ENCODE data around the gene PCDHGA5.
"Not testable (repeated sequence)": the region's sequence is repeated elsewhere in the genome, so short reads cannot be mapped to it uniquely, and the experiment has no call there.

PCDHGA5 gene

GRCh38 chr5:141351591-141351990 lies 12.4 kb upstream of the PCDHGA5 start:
- no peak for DNase-seq (ENCODE audit: low read depth)

DNA sequence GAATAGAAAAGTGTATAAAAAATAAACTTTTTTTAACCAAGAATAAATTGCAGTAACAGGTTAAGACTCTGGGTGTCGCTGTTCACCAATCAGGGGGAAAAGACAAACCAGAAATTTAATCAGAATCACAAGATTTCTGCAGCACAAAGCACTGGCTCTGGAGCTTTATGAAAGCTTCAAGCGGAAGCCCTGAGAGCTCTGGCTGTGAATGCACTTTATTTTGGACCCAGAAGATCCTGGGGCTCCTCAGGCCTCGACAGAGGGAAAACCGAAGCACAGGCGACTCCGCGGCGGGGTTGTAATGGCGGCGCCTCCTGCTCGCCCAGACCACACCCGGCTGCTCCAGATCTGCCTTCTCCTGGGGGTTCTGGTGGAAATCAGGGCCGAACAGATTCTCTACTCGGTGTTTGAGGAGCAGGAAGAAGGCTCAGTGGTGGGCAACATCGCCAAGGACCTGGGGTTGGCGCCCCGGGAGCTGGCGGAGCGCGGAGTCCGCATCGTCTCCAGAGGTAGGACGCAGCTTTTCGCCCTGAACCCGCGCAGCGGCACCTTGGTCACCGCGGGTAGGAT lies 9.0 kb upstream of the PCDHGA5 start, which contains the start of gene PCDHGA4:
Gene PCDHGA4 (plus strand): TSS at position 122 of the 570 bp plus-strand sequence. CDS start 87 bp downstream, at position 209.
- no peak for DNase-seq (ENCODE audit: low read depth)

DNA sequence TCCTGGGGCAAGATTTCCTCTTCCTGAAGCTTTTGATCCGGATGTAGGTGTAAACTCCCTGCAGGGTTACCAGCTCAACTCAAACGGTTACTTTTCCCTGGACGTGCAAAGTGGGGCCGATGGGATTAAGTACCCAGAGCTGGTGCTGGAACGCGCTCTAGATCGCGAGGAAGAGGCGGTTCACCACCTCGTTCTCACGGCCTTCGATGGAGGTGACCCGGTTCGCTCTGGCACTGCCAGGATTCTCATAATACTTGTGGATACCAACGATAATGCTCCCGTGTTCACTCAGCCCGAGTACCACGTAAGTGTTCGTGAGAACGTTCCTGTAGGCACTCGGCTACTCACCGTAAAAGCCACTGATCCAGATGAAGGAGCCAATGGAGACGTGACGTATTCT lies 8.3 kb upstream of the PCDHGA5 start:
- no peak for DNase-seq (ENCODE audit: low read depth)

DNA sequence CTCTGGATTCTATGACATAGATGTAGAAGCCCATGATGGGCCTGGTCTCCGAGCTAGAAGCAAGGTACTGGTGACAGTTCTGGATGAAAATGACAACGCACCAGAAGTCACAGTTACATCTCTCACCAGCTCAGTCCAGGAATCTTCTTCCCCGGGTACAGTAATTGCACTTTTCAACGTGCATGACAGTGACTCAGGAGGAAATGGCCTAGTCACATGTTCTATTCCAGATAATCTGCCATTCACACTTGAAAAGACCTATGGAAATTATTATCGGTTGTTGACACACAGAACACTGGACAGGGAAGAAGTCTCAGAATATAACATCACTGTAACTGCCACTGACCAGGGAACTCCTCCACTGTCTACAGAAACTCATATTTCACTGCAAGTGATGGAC lies 7.8 kb upstream of the PCDHGA5 start:
- DNase-seq (ENCODE audit: low read depth), result no peak

- DNase-seq (ENCODE audit: low read depth), result no peak
Observed at GRCh38 chr5:141356950-141357349, 7.0 kb upstream of the PCDHGA5 start.

GRCh38 chr5:141359790-141360426 lies 4.1 kb upstream of the PCDHGA5 start, which contains the start of gene PCDHGB2:
TSS of gene PCDHGB2 (plus strand) at chr5:141359994. CDS start at chr5:141360136, 142 bp downstream.
- DNase-seq (ENCODE audit: low read depth), result no peak

GRCh38 chr5:141360685-141361084 lies 3.3 kb upstream of the PCDHGA5 start:
- DNase-seq (ENCODE audit: low read depth), result no peak

DNA sequence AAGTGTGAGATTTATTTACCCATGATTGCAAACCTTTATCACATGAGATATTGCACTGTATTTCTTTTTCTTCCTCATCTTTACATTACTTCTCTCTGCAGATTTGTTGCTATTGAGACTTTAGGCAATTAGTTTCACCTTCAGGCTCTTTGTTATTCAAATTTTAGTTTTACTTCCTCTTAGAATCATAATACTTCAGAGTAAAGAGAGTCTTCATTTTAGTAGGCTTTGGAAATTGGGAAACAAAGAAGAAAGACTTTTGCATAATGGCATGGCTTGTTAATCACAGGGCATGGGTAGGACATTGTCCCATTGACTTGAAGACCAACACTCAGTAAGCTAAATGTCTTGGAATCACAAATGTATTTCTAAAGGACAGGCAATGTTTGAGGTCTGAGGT lies 1.2 kb upstream of the PCDHGA5 start:
- DNase-seq (ENCODE audit: low read depth), result no peak

DNA sequence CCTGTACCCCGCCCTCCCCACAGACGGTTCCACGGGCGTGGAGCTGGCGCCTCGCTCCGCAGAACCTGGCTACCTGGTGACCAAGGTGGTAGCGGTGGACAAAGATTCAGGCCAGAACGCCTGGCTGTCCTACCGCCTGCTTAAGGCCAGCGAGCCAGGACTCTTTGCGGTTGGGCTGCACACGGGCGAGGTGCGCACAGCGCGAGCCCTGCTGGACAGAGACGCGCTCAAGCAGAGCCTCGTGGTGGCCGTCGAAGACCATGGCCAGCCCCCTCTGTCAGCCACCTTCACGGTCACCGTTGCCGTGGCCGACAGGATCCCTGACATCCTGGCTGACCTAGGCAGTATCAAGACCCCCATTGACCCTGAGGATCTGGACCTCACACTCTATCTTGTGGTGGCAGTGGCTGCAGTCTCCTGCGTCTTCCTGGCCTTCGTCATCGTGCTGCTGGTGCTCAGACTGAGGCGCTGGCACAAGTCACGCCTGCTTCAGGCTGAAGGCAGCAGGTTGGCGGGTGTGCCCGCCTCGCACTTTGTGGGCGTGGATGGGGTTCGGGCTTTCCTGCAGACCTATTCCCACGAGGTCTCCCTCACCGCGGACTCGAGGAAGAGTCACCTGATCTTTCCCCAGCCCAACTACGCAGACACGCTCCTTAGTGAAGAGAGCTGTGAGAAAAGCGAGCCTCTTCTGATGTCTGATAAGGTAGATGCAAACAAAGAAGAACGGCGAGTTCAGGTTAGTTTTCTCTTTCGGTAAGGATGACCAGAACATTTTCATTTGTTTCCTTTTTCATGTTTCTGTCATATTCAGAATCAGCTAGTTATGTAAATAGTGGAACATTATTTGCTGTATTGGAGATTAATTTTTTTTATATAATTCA lies 2.3 kb downstream of the PCDHGA5 start:
- no peak for DNase-seq (ENCODE audit: low read depth)

- DNase-seq (ENCODE audit: low read depth), result no peak
Observed at GRCh38 chr5:141369994-141370848, 6.3 kb downstream of the PCDHGA5 start, which contains the start of gene PCDHGB3. TSS of gene PCDHGB3 (plus strand) at chr5:141370242. CDS start at chr5:141370395, 153 bp downstream.

- no peak for DNase-seq (ENCODE audit: low read depth)
Observed at GRCh38 chr5:141371572-141372475, 7.9 kb downstream of the PCDHGA5 start.

DNA sequence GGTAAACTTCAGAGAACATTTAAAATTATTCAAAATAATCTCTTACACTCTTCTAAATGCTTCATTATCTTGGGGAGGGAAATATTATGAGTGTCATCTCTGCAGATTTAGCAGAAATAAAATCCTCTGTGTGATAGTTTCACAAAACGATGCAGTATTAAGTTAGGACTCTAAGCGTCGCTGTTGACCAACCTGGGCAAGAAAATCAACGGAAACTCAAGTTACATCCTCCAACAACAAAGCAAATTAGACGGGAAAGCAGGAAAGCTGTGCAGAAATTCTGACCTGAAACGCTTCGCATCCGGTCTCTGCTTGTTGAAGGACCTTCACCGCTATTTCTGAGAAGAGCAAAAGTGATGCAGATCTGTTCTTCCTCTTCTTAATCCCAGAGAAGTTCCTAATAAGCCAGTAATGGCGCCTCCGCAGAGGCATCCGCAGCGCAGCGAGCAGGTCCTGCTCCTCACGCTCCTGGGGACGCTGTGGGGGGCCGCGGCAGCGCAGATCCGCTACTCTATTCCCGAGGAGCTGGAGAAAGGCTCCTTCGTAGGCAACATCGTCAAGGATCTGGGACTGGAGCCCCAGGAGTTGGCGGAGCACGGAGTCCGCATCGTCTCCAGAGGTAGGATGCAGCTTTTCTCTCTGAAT lies 9.8 kb downstream of the PCDHGA5 start, which contains the start of gene PCDHGA6:
Gene PCDHGA6 (plus strand): TSS at position 219 of the 645 bp plus-strand sequence. CDS start 193 bp downstream, at position 412.
- DNase-seq (ENCODE audit: low read depth), result no peak

GRCh38 chr5:141374627-141375026 lies 10.7 kb downstream of the PCDHGA5 start:
- DNase-seq (ENCODE audit: low read depth), result no peak

- DNase-seq (ENCODE audit: low read depth), result not testable (repeated sequence)
Observed at GRCh38 chr5:141375444-141376155, 11.6 kb downstream of the PCDHGA5 start.

GRCh38 chr5:141382469-141383294 lies 18.7 kb downstream of the PCDHGA5 start, which contains the start of gene PCDHGA7:
TSS of gene PCDHGA7 (plus strand) at chr5:141382742. CDS start at chr5:141382900, 158 bp downstream.
- no peak for DNase-seq (ENCODE audit: low read depth)

- DNase-seq (ENCODE audit: low read depth), result no peak
Observed at GRCh38 chr5:141383345-141383744, 19.4 kb downstream of the PCDHGA5 start.

- DNase-seq (ENCODE audit: low read depth), result no peak
Observed at GRCh38 chr5:141384471-141385267, 20.7 kb downstream of the PCDHGA5 start.
